ENCODE measurements around the gene HS2ST1.
"Not testable (repeated sequence)": the region's sequence is repeated elsewhere in the genome, so short reads cannot be mapped to it uniquely, and the experiment has no call there.

DNA sequence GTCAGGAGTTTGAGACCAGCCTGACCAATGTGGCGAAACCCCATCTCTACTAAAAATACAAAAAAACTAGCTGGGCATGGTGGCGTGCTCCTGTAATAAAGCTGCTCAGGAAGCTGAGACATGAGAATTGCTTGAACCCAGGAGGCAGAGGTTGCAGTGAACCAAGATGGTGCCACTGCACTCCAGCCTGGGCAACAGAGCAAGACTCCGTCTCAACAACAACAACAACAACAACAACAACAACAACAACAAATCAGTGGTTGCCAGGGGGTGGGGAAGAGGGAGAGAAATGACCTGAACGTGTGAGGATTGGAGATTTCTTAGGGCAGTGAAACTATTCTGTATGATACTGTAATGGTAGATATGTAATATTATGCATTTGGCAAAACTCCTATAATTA is 47.2 kb upstream of the HS2ST1 start:
- TF ChIP-seq, protein P1, sequence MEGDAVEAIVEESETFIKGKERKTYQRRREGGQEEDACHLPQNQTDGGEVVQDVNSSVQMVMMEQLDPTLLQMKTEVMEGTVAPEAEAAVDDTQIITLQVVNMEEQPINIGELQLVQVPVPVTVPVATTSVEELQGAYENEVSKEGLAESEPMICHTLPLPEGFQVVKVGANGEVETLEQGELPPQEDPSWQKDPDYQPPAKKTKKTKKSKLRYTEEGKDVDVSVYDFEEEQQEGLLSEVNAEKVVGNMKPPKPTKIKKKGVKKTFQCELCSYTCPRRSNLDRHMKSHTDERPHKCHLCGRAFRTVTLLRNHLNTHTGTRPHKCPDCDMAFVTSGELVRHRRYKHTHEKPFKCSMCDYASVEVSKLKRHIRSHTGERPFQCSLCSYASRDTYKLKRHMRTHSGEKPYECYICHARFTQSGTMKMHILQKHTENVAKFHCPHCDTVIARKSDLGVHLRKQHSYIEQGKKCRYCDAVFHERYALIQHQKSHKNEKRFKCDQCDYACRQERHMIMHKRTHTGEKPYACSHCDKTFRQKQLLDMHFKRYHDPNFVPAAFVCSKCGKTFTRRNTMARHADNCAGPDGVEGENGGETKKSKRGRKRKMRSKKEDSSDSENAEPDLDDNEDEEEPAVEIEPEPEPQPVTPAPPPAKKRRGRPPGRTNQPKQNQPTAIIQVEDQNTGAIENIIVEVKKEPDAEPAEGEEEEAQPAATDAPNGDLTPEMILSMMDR (IDR thresholded peaks at IDR 0.05; ENCODE audit: insufficient read depth, low read length): not testable (repeated sequence)
- TF ChIP-seq POLR2AphosphoS5 (IDR thresholded peaks at IDR 0.05; ENCODE audit: low read depth); SPI1 (IDR thresholded peaks at IDR 0.05; ENCODE audit: borderline replicate concordance, low read depth): not testable (repeated sequence)
- TF ChIP-seq, protein P2, sequence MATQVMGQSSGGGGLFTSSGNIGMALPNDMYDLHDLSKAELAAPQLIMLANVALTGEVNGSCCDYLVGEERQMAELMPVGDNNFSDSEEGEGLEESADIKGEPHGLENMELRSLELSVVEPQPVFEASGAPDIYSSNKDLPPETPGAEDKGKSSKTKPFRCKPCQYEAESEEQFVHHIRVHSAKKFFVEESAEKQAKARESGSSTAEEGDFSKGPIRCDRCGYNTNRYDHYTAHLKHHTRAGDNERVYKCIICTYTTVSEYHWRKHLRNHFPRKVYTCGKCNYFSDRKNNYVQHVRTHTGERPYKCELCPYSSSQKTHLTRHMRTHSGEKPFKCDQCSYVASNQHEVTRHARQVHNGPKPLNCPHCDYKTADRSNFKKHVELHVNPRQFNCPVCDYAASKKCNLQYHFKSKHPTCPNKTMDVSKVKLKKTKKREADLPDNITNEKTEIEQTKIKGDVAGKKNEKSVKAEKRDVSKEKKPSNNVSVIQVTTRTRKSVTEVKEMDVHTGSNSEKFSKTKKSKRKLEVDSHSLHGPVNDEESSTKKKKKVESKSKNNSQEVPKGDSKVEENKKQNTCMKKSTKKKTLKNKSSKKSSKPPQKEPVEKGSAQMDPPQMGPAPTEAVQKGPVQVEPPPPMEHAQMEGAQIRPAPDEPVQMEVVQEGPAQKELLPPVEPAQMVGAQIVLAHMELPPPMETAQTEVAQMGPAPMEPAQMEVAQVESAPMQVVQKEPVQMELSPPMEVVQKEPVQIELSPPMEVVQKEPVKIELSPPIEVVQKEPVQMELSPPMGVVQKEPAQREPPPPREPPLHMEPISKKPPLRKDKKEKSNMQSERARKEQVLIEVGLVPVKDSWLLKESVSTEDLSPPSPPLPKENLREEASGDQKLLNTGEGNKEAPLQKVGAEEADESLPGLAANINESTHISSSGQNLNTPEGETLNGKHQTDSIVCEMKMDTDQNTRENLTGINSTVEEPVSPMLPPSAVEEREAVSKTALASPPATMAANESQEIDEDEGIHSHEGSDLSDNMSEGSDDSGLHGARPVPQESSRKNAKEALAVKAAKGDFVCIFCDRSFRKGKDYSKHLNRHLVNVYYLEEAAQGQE (IDR thresholded peaks at IDR 0.05; ENCODE audit: insufficient replicate concordance, low read depth): not testable (repeated sequence)

Data from HL-60 (cell line).